AG04450 (cell line): ENCODE measurements around the gene CSRP1. TPM values are rescaled to one million over a fixed set of nuclear protein-coding genes. Genes with fewer than 3 reads are reported as not detected.

Experiments used
- CTCF ChIA-PET: fragments of 300-600, 350-600 bp; formaldehyde crosslinking; extraction: SDS; loops from one replicate; lab custom pipeline; 2022; ENCODE audit warnings: antibody characterized with exemption, inconsistent platforms; lab: Charles Lee
- POLR2A ChIA-PET: fragments of 350-600 bp; formaldehyde crosslinking; extraction: SDS; loops from one replicate; lab custom pipeline; 2021; ENCODE audit warnings: antibody characterized with exemption, inconsistent platforms; lab: Yijun Ruan, JAX
- DNase-seq: peaks from one replicate; pipeline ENCODE4 v3.0.0-alpha.2; 2011; ENCODE audit warnings: low read depth, low spot score
- H3K27ac ChIP-seq: one replicate; pipeline ENCODE4 v1.5.1; 2012; ENCODE audit warnings: low read depth, low read length, control low read depth
- H3K27me3 ChIP-seq: one replicate; pipeline ENCODE4 v1.6.0; 2012; ENCODE audit warnings: low read length; ENCODE audit not compliant: control insufficient read depth, insufficient read depth
- H3K4me3 ChIP-seq: 2 replicates; pipeline ENCODE4 v1.5.1; 2011; ENCODE audit warnings: mild to moderate bottlenecking, low read depth, low read length, control low read depth
- H3K9me3 ChIP-seq: 2 replicates; pipeline ENCODE4 v1.5.1; 2012; ENCODE audit warnings: low read length; ENCODE audit not compliant: control insufficient read depth, insufficient read depth
- polyA plus RNA-seq: library from polyadenylated mRNA; depleted of rRNA; stranded (reverse); fragments of >200 nt; gene quantifications from 2 replicates; pipeline ENCODE4 v1.2.3, GENCODE V29; 2011
- TF ChIP-seq, protein P1 (sequence below): IDR thresholded peaks from 2 replicates; pipeline ENCODE4 v1.5.1; 2011; ENCODE audit warnings: low read depth, low read length, control low read depth, inconsistent platforms

CSRP1 gene
- polyA plus RNA-seq, 1 experiment = 641 TPM

DNA sequence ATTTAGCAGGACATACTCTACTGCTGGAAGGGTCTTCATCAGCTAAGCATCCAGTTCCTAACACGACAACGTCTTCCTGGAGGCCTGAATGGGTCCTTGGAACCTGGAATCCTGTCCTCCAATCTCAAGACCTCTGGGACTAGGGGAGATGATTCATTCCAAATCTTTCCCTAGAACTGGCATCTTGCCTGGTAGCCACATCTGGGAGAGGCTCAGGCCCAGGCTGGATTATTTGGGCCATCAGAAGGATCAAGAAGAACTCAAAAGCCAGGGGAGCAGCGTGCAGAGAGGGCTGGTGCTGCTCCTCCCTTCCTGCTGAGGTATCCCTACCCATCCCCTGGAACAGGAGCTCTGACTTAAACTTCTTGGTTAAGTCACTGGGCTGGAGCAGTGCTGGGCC, 35.2 kb downstream of the CSRP1 start:
- DNase-seq = no peak
- CTCF ChIA-PET = interaction anchor here (0.7 to 2.0 kb wide), 5 partner anchors 10 to 45 kb away, joined by 4 to 10 read pairs (median 4); no protein-coding TSS in a partner anchor
- no peak overlapping the region for H3K4me3 ChIP-seq
- POLR2A ChIA-PET = interaction anchor here (0.6 to 0.7 kb wide), 2 partner anchors 9 to 19 kb away, joined by 3 to 4 read pairs; no protein-coding TSS in a partner anchor
- TF ChIP-seq, protein P1, sequence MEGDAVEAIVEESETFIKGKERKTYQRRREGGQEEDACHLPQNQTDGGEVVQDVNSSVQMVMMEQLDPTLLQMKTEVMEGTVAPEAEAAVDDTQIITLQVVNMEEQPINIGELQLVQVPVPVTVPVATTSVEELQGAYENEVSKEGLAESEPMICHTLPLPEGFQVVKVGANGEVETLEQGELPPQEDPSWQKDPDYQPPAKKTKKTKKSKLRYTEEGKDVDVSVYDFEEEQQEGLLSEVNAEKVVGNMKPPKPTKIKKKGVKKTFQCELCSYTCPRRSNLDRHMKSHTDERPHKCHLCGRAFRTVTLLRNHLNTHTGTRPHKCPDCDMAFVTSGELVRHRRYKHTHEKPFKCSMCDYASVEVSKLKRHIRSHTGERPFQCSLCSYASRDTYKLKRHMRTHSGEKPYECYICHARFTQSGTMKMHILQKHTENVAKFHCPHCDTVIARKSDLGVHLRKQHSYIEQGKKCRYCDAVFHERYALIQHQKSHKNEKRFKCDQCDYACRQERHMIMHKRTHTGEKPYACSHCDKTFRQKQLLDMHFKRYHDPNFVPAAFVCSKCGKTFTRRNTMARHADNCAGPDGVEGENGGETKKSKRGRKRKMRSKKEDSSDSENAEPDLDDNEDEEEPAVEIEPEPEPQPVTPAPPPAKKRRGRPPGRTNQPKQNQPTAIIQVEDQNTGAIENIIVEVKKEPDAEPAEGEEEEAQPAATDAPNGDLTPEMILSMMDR = no peak
- no peaks in the 10 kb centered on the region for H3K27me3 ChIP-seq
- peak overlapping the region; percentile 21 for H3K27ac ChIP-seq
- H3K9me3 ChIP-seq = peaks cover 5% of the 10 kb centered on the region; the same call in 1 of the 2 replicates

DNA sequence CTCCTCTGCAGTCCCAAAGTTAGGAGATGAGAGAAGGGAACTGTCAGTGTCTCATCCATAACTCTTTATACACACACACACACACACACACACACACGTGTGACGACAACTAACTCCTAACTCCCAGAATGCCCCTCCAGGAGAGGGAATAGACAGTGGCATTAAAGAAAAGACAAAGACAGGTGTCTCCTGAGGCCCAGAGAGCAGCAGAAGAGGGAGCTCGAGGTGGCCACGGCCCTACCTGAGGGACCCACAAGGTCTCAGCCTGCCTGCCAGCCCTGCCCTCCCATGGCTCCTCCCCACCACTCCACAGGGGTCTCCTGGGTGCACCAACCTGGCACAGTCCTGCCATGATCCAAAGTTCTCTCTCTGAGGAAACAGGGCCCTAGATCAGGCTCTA, 36.3 kb downstream of the CSRP1 start:
- Histone ChIP-seq H3K27me3 (no peaks in the 10 kb centered on the region), H3K9me3 (peaks cover 5% of the 10 kb centered on the region; the same call in 1 of the 2 replicates), H3K27ac (no peak overlapping the region), H3K4me3 (no peak overlapping the region)
- POLR2A ChIA-PET = no interaction called here
- CTCF ChIA-PET = no interaction called here
- no peak for DNase-seq
- TF ChIP-seq, protein P1 = no peak

DNA sequence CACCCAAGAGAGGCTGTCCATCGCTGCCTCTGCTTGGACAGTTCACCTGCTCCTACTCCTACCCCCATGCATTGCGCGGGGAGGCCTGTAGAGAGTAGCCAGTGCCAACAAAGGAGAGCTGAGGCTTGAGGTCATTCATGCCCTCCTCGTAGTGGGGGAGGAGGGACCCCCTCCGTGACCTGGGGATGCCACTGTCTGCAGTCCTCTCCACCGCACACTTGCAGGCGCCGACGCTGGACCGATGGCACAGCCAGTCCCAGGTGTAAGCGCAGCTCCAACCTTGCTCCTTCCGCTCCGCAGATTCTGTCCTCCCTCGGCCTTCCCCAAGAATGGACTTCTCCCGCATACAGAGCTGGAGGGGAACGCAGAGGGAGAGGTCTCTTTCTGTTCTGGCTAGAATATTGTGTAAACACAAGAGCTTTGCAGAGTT, 37.3 kb downstream of the CSRP1 start:
- TF ChIP-seq, protein P1 = no peak
- no peak for DNase-seq
- CTCF ChIA-PET = interaction anchor here (0.5 to 2.4 kb wide), 3 partner anchors 21 to 300 kb away, joined by 3 to 19 read pairs (median 14); no protein-coding TSS in a partner anchor
- POLR2A ChIA-PET = interaction anchor here (0.6 to 3.3 kb wide), 18 partner anchors 8 to 381 kb away, joined by 3 to 36 read pairs (median 10); no protein-coding TSS in a partner anchor
- Histone ChIP-seq H3K27ac (peak overlapping the region; percentile 73), H3K4me3 (peak overlapping the region; percentile 99), H3K9me3 (peaks cover 5% of the 10 kb centered on the region; the same call in 1 of the 2 replicates), H3K27me3 (no peaks in the 10 kb centered on the region)

DNA sequence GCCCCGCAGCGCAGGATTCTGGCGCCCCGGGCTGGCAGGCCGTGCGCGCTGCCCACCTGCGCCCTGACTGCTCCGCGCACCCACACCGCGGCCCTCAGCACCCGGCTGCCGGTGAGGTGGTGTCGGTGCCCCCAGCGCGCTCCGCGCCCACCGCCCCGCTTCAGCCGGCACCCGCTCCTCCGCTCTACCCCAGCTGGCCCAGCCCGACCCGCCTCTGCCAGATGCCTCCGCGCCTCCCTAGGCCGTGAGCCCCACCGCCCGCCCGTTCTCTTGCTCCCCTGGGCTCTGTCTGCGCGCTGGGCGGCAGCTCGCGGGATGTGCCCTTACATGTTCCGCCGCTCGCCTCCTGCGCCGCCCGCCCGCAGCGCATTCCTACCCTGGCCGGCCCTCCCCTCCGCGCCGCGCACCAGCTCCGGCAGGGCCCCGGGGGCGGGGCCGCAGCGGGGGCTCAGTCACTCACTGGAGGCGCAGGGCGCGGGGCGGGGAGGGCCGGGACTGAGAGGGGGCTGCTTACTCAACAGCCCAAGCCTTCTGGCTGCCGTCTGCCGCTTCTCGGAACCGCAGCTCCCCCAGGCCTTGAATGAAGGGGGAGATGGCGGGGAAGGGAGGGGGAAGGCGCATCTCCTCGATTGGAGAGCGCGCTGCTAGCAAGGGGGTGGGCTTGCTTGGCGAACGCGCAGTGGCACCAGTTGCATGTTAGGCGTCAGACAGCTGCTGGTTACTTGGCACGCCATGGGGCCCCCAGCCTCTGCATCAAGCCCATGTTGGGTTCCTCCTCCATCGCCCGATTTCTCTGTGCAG, 37.9 kb downstream of the CSRP1 start, which contains the start of gene PHLDA3:
PHLDA3 (minus strand) TSS at position 345 of the 801 bp plus-strand sequence. CDS start 402 bp downstream, outside the sequence.
- peak within 1 kb of the TSS; percentile 99 for H3K4me3 ChIP-seq
- CTCF ChIA-PET = interaction anchor here (0.5 to 2.4 kb wide), 4 partner anchors 21 to 299 kb away, joined by 3 to 19 read pairs (median 9); no protein-coding TSS in a partner anchor
- POLR2A ChIA-PET = interaction anchor here (0.6 to 3.3 kb wide), 21 partner anchors 8 to 381 kb away, joined by 3 to 36 read pairs (median 8); no protein-coding TSS in a partner anchor

More for the DNA sequence above, 37.9 kb downstream of the CSRP1 start, which contains the start of gene PHLDA3:
- peak; percentile 85 for DNase-seq
- TF ChIP-seq, protein P1 = no peak
- peaks cover 5% of the 10 kb centered on the region; the same call in 1 of the 2 replicates for H3K9me3 ChIP-seq
- no peaks in the 10 kb centered on the region for H3K27me3 ChIP-seq
- H3K27ac ChIP-seq = peak within 1 kb of the TSS; percentile 75
